SK-N-SH (cell line): ENCODE measurements around the gene EXOC2. TPM values are rescaled to one million over a fixed set of nuclear protein-coding genes. Genes with fewer than 3 reads are reported as not detected.

Experiments used
- CTCF ChIA-PET: fragments of 300-600, 350-600 bp; formaldehyde crosslinking; extraction: SDS; loops from one replicate; lab custom pipeline; 2021; lab: Yijun Ruan, JAX
- POLR2A ChIA-PET: fragments of 350-600 bp; sonication (Branson Sonifier 250); formaldehyde crosslinking; extraction: SDS; loops from one replicate; lab custom pipeline; 2020; ENCODE audit warnings: antibody characterized with exemption, inconsistent platforms; lab: Yijun Ruan, JAX
- DNase-seq: peaks from one replicate; pipeline ENCODE4 v3.0.0; 2012
- H2AFZ ChIP-seq: fragments of 200-600 bp; sonication (generic); 2 replicates; pipeline ENCODE4 v1.8.1; 2016; ENCODE audit warnings: antibody characterized with exemption, mild to moderate bottlenecking, low read depth
- H3F3A ChIP-seq: fragments of 200-600 bp; sonication (generic); replicated peaks from 2 replicates; pipeline ENCODE3; 2016; ENCODE audit warnings: antibody characterized with exemption, mild to moderate bottlenecking; ENCODE audit not compliant: insufficient read depth
- H3K27ac ChIP-seq, 2 experiments: fragments of 200-500 bp in 1 of 2; fragments of 200-600 bp in 1 of 2; sonication (Bioruptor generic) in 1 of 2; sonication (generic), shearing (Covaris generic) in 1 of 2; 2 replicates each; pipeline versions ENCODE4 v1.5.1 to v1.6.1; 2014 to 2016; ENCODE audit warnings: low read depth in 2 of 2, inconsistent platforms in 1 of 2, low read length in 1 of 2, mild to moderate bottlenecking in 1 of 2, mixed read lengths in 1 of 2
- H3K27me3 ChIP-seq: fragments of 200-600 bp; sonication (generic), shearing (Covaris generic); 2 replicates; pipeline ENCODE4 v1.6.1; 2016; ENCODE audit warnings: mixed run types; ENCODE audit not compliant: insufficient read depth
- H3K36me3 ChIP-seq, 2 experiments: fragments of 200-500 bp in 1 of 2; fragments of 200-600 bp in 1 of 2; sonication (Bioruptor generic) in 1 of 2; sonication (generic) in 1 of 2; replicated peaks in 1 of 2; 2 replicates each; pipeline versions ENCODE3 to v1.5.1; 2014 to 2016; ENCODE audit warnings: low read length in 1 of 2, mild to moderate bottlenecking in 1 of 2; ENCODE audit not compliant: insufficient read depth in 2 of 2, control insufficient read depth in 1 of 2
- H3K4me1 ChIP-seq, 2 experiments: fragments of 200-500 bp in 1 of 2; fragments of 200-600 bp in 1 of 2; sonication (Bioruptor generic) in 1 of 2; sonication (generic), shearing (Covaris generic) in 1 of 2; 2 replicates each; pipeline versions ENCODE4 v1.5.1 to v1.6.1; 2014 to 2016; ENCODE audit warnings: low read depth in 1 of 2, low read length in 1 of 2, mixed run types in 1 of 2; ENCODE audit not compliant: insufficient read depth in 2 of 2, control insufficient read depth in 1 of 2
- H3K4me2 ChIP-seq: fragments of 200-600 bp; sonication (generic), shearing (Covaris generic); 2 replicates; pipeline ENCODE4 v1.6.1; 2017; ENCODE audit warnings: mixed run types
- H3K4me3 ChIP-seq, 2 experiments: fragments of 200-500 bp in 1 of 2; fragments of 200-600 bp in 1 of 2; sonication (Bioruptor generic) in 1 of 2; sonication (generic), shearing (Covaris generic) in 1 of 2; 2 replicates each; pipeline versions ENCODE4 v1.5.1 to v1.8.1; 2014 to 2016; ENCODE audit warnings: low read depth in 2 of 2, inconsistent platforms in 1 of 2, low read length in 1 of 2, mild to moderate bottlenecking in 1 of 2, mixed read lengths in 1 of 2, moderate library complexity in 1 of 2
- H3K79me2 ChIP-seq: fragments of 200-600 bp; sonication (generic); 2 replicates; pipeline ENCODE4 v1.8.1; 2017; ENCODE audit warnings: mild to moderate bottlenecking; ENCODE audit not compliant: insufficient read depth
- H3K9ac ChIP-seq: fragments of 200-600 bp; sonication (generic); 2 replicates; pipeline ENCODE4 v1.6.1; 2017; ENCODE audit warnings: mixed run types
- H3K9me2 ChIP-seq: fragments of 200-600 bp; sonication (generic); 2 replicates; pipeline ENCODE4 v1.6.1; 2017; ENCODE audit warnings: mixed run types
- H3K9me3 ChIP-seq: fragments of 200-600 bp; sonication (generic); 2 replicates; pipeline ENCODE4 v1.6.1; 2017; ENCODE audit warnings: mixed run types, mild to moderate bottlenecking, moderate library complexity
- H4K20me1 ChIP-seq: fragments of 200-600 bp; sonication (generic); 2 replicates; pipeline ENCODE4 v1.6.1; 2017; ENCODE audit warnings: mild to moderate bottlenecking, mixed run types; ENCODE audit not compliant: insufficient read depth
- CHD2 ChIP-seq: fragments of 150-350 bp; IDR thresholded peaks from 2 replicates; pipeline ENCODE4 v1.6.1; 2018; ENCODE audit warnings: low read length; ENCODE audit not compliant: partially characterized antibody
- ELF1 ChIP-seq: IDR thresholded peaks from 2 replicates; pipeline ENCODE4 v1.4.0; 2012
- EP300 ChIP-seq, 2 experiments: IDR thresholded peaks; 2 replicates each; pipeline versions ENCODE4 v1.4.0 to v1.6.1; 2012; ENCODE audit warnings: borderline replicate concordance in 1 of 2, low read depth in 1 of 2, low read length in 1 of 2
- FOXJ3 ChIP-seq: sonication (generic); formaldehyde crosslinking; IDR thresholded peaks from 2 replicates; pipeline ENCODE4 v1.5.1; 2020; ENCODE audit warnings: mild to moderate bottlenecking, missing genetic modification reagents
- FOXM1 ChIP-seq: IDR thresholded peaks from 2 replicates; pipeline ENCODE4 v1.4.0; 2012; ENCODE audit warnings: low read depth, mild to moderate bottlenecking
- GATA2 ChIP-seq: sonication (generic); formaldehyde crosslinking; IDR thresholded peaks from 2 replicates; pipeline ENCODE4 v1.5.0; 2020; ENCODE audit warnings: mild to moderate bottlenecking, missing genetic modification reagents
- JUND ChIP-seq: IDR thresholded peaks from 2 replicates; pipeline ENCODE4 v1.4.0; 2012
- MEF2A ChIP-seq: IDR thresholded peaks from 2 replicates; pipeline ENCODE4 v1.4.0; 2012; ENCODE audit warnings: low read depth, borderline replicate concordance
- NFIC ChIP-seq: IDR thresholded peaks from 2 replicates; pipeline ENCODE4 v1.4.0; 2012; ENCODE audit warnings: borderline replicate concordance
- POLR2AphosphoS5 ChIP-seq: IDR thresholded peaks from 2 replicates; pipeline ENCODE4 v1.6.1; 2012; ENCODE audit warnings: low read depth, low read length
- RAD21 ChIP-seq: IDR thresholded peaks from 2 replicates; pipeline ENCODE4 v1.6.1; 2012; ENCODE audit warnings: mild to moderate bottlenecking, low read length
- RCOR1 ChIP-seq: fragments of 150-350 bp; IDR thresholded peaks from 2 replicates; pipeline ENCODE4 v1.6.1; 2017; ENCODE audit warnings: antibody characterized with exemption, low read length
- RFX5 ChIP-seq: IDR thresholded peaks from 2 replicates; pipeline ENCODE4 v1.6.1; 2012; ENCODE audit warnings: mild to moderate bottlenecking, improper control_type of control experiment, low read length
- RXRA ChIP-seq: IDR thresholded peaks from 2 replicates; pipeline ENCODE4 v1.4.0; 2012; ENCODE audit warnings: low read depth, mild to moderate bottlenecking, borderline replicate concordance
- SMC3 ChIP-seq: IDR thresholded peaks from 2 replicates; pipeline ENCODE4 v1.6.1; 2012; ENCODE audit warnings: low read depth, low read length, improper control_type of control experiment
- TAF1 ChIP-seq: IDR thresholded peaks from 2 replicates; pipeline ENCODE4 v1.6.1; 2012; ENCODE audit warnings: low read depth, mild to moderate bottlenecking, low read length, moderate library complexity, borderline replicate concordance
- TEAD4 ChIP-seq: IDR thresholded peaks from 2 replicates; pipeline ENCODE4 v1.4.0; 2012; ENCODE audit warnings: mild to moderate bottlenecking, borderline replicate concordance; ENCODE audit not compliant: insufficient read depth
- WGBS: methylation state at CpG from one replicate; pipeline ENCODE4 v1.1.6; 2017; ENCODE audit warnings: low lambda C conversion rate; 5-methylcytosine and 5-hydroxymethylcytosine counted together
- polyA plus RNA-seq, 3 experiments: library from polyadenylated mRNA; depleted of rRNA; stranded (reverse); fragments of >200 nt; gene quantifications; 2 replicates each; pipeline ENCODE4 v1.2.3, GENCODE V29; 2012
- TF ChIP-seq, protein P1 (sequence below): IDR thresholded peaks from 2 replicates; pipeline ENCODE4 v1.4.0; 2012; ENCODE audit warnings: low read depth
- TF ChIP-seq, protein P2 (sequence below): IDR thresholded peaks from 2 replicates; pipeline ENCODE4; 2012
- TF ChIP-seq, protein P3 (sequence below): IDR thresholded peaks from 2 replicates; pipeline ENCODE4 v1.4.0; 2012; ENCODE audit warnings: low read depth, borderline replicate concordance

EXOC2 gene
- polyA plus RNA-seq, 1 of the 3 experiments (the other 2 are of a cell fraction), result 10.6 TPM

DNA sequence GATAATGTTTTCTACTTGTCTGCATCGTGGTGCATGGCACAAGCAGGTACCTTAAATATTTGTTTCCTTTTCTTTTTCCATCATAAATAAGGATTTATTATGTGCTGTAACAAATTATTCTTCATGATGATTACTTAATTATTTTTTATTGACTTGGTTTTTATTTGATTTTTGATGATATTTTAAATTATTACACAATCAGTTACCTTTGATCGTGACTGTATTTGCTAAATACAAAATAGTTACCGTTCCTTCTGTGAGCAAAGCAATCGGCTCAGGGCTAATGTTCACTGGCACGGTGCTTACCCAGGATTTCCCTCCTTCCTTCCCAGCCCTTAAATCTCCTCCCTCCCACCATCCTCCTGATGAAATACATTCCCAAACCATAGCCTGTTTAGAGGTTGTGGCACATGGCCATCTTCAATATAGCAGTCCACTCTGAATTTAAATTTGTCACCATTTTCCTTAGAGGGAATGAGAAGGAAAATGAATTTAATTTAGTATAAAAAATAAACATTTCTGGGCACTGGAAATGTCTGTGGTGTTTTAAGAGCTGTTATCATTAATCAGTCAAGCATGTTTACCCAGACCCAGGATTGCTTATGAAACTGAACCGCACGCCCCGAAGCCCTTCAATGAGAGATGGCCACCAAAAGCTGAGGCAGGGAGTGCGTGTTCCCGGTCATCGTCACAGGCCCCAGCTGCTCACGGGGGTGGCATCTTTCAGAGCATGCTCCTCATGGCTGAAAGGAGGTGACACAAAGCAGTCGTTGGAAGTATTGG, 23.0 kb upstream of the EXOC2 start:
- Histone ChIP-seq H3K4me3 (no peak overlapping the region), H3K4me1 (peaks cover 0 to 11% of the 10 kb centered on the region in 2 experiments; a peak in 1 of 4 replicates), H3K36me3 (no peaks in the 10 kb centered on the region), H3K9me2 (no peaks in the 10 kb centered on the region)
- WGBS, result 26% methylated on average over 13 of the region's 13 CpGs
- TF ChIP-seq POLR2AphosphoS5, result no peak
- no peak for TF ChIP-seq FOXJ3 (CRISPR knock-in tag)
- no peak for TF ChIP-seq SMC3
- TF ChIP-seq, protein P1, sequence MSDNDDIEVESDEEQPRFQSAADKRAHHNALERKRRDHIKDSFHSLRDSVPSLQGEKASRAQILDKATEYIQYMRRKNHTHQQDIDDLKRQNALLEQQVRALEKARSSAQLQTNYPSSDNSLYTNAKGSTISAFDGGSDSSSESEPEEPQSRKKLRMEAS, result no peak
- TF ChIP-seq TAF1, result no peak
- TF ChIP-seq TEAD4, result no peak
- no peak for TF ChIP-seq ELF1
- no peak for TF ChIP-seq RFX5
- no peak for TF ChIP-seq EP300 (IDR thresholded peaks at IDR 0.05; ENCODE audit: borderline replicate concordance in 1 of 2, low read depth in 1 of 2, low read length in 1 of 2)
- TF ChIP-seq GATA2 (CRISPR knock-in tag), result no peak
- TF ChIP-seq, protein P2, sequence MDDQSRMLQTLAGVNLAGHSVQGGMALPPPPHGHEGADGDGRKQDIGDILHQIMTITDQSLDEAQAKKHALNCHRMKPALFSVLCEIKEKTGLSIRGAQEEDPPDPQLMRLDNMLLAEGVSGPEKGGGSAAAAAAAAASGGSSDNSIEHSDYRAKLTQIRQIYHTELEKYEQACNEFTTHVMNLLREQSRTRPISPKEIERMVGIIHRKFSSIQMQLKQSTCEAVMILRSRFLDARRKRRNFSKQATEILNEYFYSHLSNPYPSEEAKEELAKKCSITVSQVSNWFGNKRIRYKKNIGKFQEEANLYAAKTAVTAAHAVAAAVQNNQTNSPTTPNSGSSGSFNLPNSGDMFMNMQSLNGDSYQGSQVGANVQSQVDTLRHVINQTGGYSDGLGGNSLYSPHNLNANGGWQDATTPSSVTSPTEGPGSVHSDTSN, result no peak
- TF ChIP-seq, protein P3, sequence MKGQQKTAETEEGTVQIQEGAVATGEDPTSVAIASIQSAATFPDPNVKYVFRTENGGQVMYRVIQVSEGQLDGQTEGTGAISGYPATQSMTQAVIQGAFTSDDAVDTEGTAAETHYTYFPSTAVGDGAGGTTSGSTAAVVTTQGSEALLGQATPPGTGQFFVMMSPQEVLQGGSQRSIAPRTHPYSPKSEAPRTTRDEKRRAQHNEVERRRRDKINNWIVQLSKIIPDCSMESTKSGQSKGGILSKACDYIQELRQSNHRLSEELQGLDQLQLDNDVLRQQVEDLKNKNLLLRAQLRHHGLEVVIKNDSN, result no peak
- no peak for TF ChIP-seq MEF2A
- no peak for TF ChIP-seq CHD2
- TF ChIP-seq RAD21, result no peak
- TF ChIP-seq JUND, result no peak
- TF ChIP-seq FOXM1, result no peak
- no peak for TF ChIP-seq RXRA
- TF ChIP-seq RCOR1, result no peak
- TF ChIP-seq NFIC, result no peak
- TF ChIP-seq, all 33 proteins: peak for 0
- H4K20me1 ChIP-seq, result no peaks in the 10 kb centered on the region
- no peaks in the 10 kb centered on the region for H3K79me2 ChIP-seq
- H3K9ac ChIP-seq, result no peak overlapping the region
- H3K27ac ChIP-seq, result peak overlapping the region in 1 of 2 experiments; percentile 28; a peak in 1 of 4 replicates
- peaks cover 15% of the 10 kb centered on the region; the same call in 1 of the 2 replicates for H3K27me3 ChIP-seq
- CTCF ChIA-PET, result interaction anchor here (1.9 to 2.1 kb wide), 2 partner anchors 13 to 123 kb away, joined by 4 to 8 read pairs; no protein-coding TSS in a partner anchor
- no peaks in the 10 kb centered on the region for H3K9me3 ChIP-seq
- no peaks in the 10 kb centered on the region for H3F3A ChIP-seq
- H2AFZ ChIP-seq, result no peak overlapping the region
- H3K4me2 ChIP-seq, result no peak overlapping the region
- DNase-seq, result peak; percentile 45
- POLR2A ChIA-PET, result no interaction called here
